MCF 10A (cell line): ENCODE results near the gene IFNA13. TPM values are rescaled to one million over a fixed set of nuclear protein-coding genes. Genes with fewer than 3 reads are reported as not detected.

Source experiments
- BruUV-seq: library from RNA; stranded (reverse); fragments of 400-500 nt; replicated peaks from 2 replicates; lab custom pipeline; 2021; lab: Mats Ljungman, UMichigan
- CTCF ChIA-PET: fragments of 300-600 bp; sonication (Branson Sonifier 250); formaldehyde crosslinking; extraction: SDS; loops from one replicate; lab custom pipeline; 2021; ENCODE audit warnings: antibody characterized with exemption, inconsistent platforms; lab: Yijun Ruan, JAX
- POLR2A ChIA-PET: fragments of 300-600, 350-650 bp; sonication (Branson Sonifier 250); formaldehyde crosslinking; extraction: SDS; loops from one replicate; lab custom pipeline; 2020; ENCODE audit warnings: antibody characterized with exemption, inconsistent platforms; lab: Yijun Ruan, JAX
- DNase-seq: peaks from one replicate; pipeline ENCODE4 v3.0.0-alpha.2; 2018; ENCODE audit not compliant: unreplicated experiment
- H3K27ac Mint-ChIP-seq: one replicate; pipeline ENCODE4 v1.8.0; 2022; ENCODE audit warnings: mild to moderate bottlenecking, low read depth, mixed read lengths; ENCODE audit not compliant: unreplicated experiment
- H3K27me3 Mint-ChIP-seq: one replicate; pipeline ENCODE4 v1.8.0; 2022; ENCODE audit warnings: mixed read lengths; ENCODE audit not compliant: insufficient read depth, unreplicated experiment
- H3K36me3 Mint-ChIP-seq: one replicate; pipeline ENCODE4 v1.8.0; 2022; ENCODE audit warnings: mild to moderate bottlenecking, moderate library complexity, mixed read lengths; ENCODE audit not compliant: insufficient read depth, unreplicated experiment
- H3K4me1 Mint-ChIP-seq: one replicate; pipeline ENCODE4 v1.8.0; 2022; ENCODE audit warnings: mixed read lengths; ENCODE audit not compliant: insufficient read depth, unreplicated experiment
- H3K4me3 Mint-ChIP-seq: one replicate; pipeline ENCODE4 v1.8.0; 2022; ENCODE audit warnings: mild to moderate bottlenecking, moderate library complexity, mixed read lengths; ENCODE audit not compliant: unreplicated experiment
- H3K9me3 Mint-ChIP-seq: one replicate; pipeline ENCODE4 v1.8.0; 2022; ENCODE audit warnings: mixed read lengths; ENCODE audit not compliant: unreplicated experiment
- CTCF ChIP-seq: fragments of 200-600 bp; IDR thresholded peaks from one replicate; pipeline ENCODE4 v1.8.0; 2022; ENCODE audit warnings: antibody characterized with exemption, mild to moderate bottlenecking; ENCODE audit not compliant: unreplicated experiment
- intact Hi-C: fragments of 100-400 bp; cut with micrococcal nuclease; formaldehyde crosslinking; loops from 2 replicates; pipeline ENCODE4 v1.14.1; 2022
- total RNA-seq: library from RNA; stranded (reverse); gene quantifications from 2 replicates; pipeline ENCODE4 v1.2.3, GENCODE V29; 2022

IFNA13 gene
- total RNA-seq, 1 experiment from 2014 or later: not detected

DNA sequence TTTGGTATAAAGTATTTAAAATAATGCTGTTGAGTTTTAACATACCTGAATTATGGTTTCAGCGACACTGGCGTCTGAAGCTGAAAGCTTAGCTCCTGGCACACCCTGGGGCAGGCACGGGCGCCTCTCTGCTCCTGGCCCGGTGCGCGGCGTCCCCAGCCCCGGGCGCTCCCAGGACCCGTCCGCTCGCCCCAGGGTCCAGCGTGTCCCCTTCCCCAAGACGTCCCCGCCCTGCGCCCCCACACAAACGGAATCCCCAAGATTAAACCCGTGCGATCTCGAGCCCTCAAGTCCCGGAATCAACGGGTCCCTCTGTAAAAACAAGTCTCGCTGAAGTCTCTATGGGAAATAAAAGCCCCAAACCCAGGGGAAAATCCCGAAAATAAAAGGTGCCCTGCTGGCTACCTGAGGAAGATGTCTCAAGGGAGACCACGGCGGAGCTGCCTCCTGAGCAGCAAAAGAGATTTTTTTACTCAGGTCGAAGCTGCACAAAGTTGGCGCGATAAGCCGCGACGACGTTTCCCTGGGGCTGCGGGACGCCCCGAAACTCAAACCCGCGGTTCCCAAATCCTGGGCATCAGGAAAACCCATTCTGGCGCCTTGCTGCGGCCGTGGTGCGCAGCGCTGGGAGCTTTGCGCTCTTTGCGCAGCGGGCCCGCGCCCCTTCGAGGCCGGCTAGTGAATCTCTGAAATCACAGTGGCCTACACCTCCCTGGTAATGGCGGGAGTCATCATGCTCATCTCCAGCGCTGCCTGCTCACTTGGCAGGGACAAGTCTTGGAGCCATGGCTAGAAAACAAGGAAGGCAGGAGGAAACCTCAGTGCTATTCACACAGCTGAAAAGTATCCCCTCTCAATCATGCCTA is 34.8 kb upstream of the IFNA13 start:
- Mint-ChIP-seq H3K27ac (no peak overlapping the region), H3K9me3 (no peaks in the 10 kb centered on the region), H3K36me3 (peaks cover 4% of the 10 kb centered on the region), H3K4me3 (no peak overlapping the region), H3K27me3 (peaks cover 33% of the 10 kb centered on the region), H3K4me1 (no peaks in the 10 kb centered on the region)
- DNase-seq: no peak
- BruUV-seq: no TSS peak
- intact Hi-C loops: no loop called here
- ChIA-PET POLR2A (no interaction called here), CTCF (interaction anchor here (0.6 kb wide), 1 partner anchor 32 kb away, joined by 3 read pairs; no protein-coding TSS in a partner anchor)
- no peak for TF ChIP-seq CTCF

DNA sequence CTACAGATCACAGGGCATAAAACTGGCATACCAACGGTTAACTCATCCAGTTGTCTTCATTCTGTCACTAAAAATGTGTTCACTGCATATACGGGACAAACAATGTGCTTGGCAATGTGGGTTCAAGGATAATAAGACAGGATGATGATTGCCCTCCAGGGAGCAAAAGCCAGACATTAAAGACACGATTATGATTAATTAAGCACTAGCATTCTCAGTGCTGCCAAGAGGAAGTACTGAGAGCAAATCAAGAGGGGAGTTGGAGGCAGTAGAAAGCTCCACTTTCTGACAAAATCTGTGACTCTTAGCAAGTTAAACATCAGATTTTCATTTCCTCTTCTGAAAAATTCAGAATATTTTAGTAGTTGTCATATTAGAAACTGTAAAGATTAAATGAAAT is 32.1 kb upstream of the IFNA13 start:
- POLR2A ChIA-PET: no interaction called here
- Mint-ChIP-seq H3K27ac (no peak overlapping the region), H3K9me3 (no peaks in the 10 kb centered on the region), H3K4me3 (no peak overlapping the region), H3K36me3 (no peaks in the 10 kb centered on the region), H3K4me1 (peaks cover 10% of the 10 kb centered on the region), H3K27me3 (peaks cover 45% of the 10 kb centered on the region)
- no peak for DNase-seq
- CTCF ChIA-PET: no interaction called here
- no peak for TF ChIP-seq CTCF
- intact Hi-C loops: no loop called here
- no TSS peak for BruUV-seq

DNA sequence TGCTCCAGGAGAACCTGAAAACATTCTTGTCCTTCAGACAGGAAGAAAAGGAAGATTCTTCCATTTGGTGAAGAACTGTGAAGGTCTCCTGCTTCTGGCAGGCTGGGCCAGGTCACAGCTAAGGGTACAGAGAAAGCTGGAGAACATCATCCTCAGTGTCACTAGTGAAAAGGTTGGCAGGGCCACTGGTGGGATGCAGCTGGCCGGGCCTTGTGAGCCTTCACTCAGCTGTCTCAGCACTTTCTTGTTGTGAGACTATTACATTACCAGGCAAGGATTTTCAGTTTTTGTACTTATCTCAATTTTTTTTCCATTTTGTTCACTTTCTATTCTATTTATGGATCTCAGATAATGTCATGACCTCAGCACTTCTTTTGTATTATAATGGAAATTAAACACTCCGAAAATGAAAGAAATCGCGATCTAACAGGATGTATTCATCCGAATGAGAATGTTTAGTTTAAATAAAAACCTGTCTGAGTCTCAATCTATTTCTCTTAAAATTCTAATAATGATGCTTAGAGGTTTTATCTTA is 31.2 kb upstream of the IFNA13 start:
- DNase-seq: no peak
- ChIA-PET POLR2A (no interaction called here), CTCF (no interaction called here)
- H3K27me3 Mint-ChIP-seq: peaks cover 48% of the 10 kb centered on the region
- peaks cover 10% of the 10 kb centered on the region for H3K4me1 Mint-ChIP-seq
- H3K27ac Mint-ChIP-seq: no peak overlapping the region
- no peaks in the 10 kb centered on the region for H3K9me3 Mint-ChIP-seq
- no TSS peak for BruUV-seq
- no peak for TF ChIP-seq CTCF
- intact Hi-C loops: no loop called here
- H3K4me3 Mint-ChIP-seq: no peak overlapping the region
- H3K36me3 Mint-ChIP-seq: no peaks in the 10 kb centered on the region
